ENCODE data around the gene BZW1.
"Not testable (repeated sequence)": the region's sequence is repeated elsewhere in the genome, so short reads cannot be mapped to it uniquely, and the experiment has no call there.

The BZW1 gene

GRCh38 chr2:200790185-200790584, 21.5 kb upstream of the BZW1 start:
- no peak for DNase-seq (ENCODE audit: low spot score)

DNA sequence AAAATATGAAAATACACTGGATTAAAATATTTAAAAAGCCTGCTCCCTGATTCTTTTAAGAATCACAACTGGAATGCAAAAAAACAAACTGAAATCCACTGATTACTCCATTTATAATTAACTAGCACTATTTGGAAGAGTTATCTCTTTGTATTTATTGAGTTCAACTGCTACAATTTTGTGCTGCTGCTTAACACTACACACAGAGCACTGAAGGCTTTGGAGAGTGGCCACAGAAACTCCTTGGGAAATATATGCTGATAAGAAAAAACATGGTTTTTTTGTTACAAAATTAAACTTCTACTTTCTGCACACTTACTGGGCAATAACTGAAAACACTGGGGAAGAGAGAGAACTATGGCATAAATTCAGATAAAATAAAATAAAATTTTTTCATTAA, 19.8 kb upstream of the BZW1 start:
- DNase-seq (ENCODE audit: low spot score) = no peak

- DNase-seq (ENCODE audit: low spot score) = no peak
These were observed 17.6 kb upstream of the BZW1 start for GRCh38 chr2:200794143-200794542.

GRCh38 chr2:200795028-200795440, 16.7 kb upstream of the BZW1 start:
- DNase-seq (ENCODE audit: low spot score) = no peak

DNA sequence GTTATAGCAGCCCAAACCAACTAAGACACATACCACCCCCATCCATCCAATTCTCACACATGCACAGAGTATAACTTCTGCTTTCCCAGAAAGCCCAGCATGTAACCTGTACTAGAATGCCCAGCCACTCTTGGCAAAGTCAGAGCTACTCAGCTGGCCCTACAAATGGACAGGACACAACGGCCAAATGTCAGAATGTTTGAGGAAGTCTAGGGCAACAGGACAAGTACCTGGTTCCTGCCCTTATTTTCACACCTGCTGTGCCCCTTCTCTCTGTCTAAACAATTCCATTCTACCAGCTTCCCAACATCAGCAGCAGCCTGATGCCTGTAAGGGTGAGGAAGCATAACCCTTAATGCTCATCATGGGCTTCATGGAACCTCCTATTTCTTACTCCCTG, 15.1 kb upstream of the BZW1 start:
- DNase-seq (ENCODE audit: low spot score) = no peak

GRCh38 chr2:200797242-200797770, 14.4 kb upstream of the BZW1 start:
- DNase-seq (ENCODE audit: low spot score) = no peak

GRCh38 chr2:200798514-200798913, 13.2 kb upstream of the BZW1 start:
- no peak for DNase-seq (ENCODE audit: low spot score)

- no peak for DNase-seq (ENCODE audit: low spot score)
These were observed 11.3 kb upstream of the BZW1 start for GRCh38 chr2:200800458-200800857.

DNA sequence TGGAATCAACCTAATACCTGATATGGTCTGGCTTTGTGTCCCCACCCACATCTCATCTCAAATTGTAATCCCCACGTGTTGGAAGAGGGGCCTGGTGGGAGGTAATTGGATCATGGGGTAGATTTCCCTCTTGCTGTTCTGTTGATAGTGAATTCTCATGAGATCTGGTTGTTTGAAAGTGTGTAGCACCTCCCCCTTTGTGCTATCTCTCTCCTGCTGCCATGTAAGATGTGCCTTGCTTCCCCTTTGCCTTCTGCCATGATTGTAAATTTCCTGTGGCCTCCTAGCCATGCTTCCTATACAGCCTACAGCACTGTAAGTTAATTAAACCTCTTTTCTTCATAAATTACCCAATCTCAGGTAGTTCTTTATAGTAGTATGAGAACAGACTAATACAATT, 10.3 kb upstream of the BZW1 start:
- peak; percentile 34 for DNase-seq (ENCODE audit: low spot score)

GRCh38 chr2:200809506-200810251, 2.0 kb upstream of the BZW1 start:
- DNase-seq (ENCODE audit: low spot score) = no peak

DNA sequence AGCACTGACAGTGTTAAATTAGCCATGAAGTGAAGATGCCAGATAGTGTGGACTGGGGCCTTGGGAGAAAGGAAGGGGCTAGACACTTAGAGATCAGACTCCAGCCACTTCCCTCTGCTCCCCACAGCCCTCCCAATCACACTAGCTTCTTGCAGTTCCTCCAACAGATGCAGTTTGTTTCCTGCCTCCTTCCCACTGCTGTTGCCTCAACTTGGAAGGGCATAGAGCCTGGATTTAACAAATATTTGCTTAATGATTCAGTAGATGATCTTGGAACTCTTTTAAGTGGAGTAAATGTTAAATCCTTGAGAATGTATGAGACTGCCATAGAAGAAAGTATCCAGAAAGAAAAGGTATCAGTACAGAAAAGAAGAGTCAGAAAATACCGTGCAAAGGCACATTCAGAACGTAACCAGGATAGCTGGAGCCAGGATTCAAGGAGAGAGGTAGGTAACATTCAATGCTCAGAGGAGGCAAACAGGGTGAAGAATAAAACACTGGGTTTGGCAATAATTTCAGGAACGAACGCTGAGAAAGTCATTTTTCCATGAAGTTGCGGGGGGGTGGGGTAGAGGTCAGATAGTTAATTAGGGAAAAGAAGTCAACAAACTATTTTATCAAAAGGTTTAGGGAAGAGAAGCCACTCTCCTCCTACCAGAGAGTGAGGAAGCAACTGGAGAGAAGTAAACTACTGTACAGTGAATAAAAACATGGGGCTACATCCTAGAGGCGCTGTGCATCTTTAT, 1.3 kb upstream of the BZW1 start:
- DNase-seq (ENCODE audit: low spot score) = peak; percentile 9

GRCh38 chr2:200810998-200811332, 745 bp upstream of the BZW1 start:
- DNase-seq (ENCODE audit: low spot score) = no peak

DNA sequence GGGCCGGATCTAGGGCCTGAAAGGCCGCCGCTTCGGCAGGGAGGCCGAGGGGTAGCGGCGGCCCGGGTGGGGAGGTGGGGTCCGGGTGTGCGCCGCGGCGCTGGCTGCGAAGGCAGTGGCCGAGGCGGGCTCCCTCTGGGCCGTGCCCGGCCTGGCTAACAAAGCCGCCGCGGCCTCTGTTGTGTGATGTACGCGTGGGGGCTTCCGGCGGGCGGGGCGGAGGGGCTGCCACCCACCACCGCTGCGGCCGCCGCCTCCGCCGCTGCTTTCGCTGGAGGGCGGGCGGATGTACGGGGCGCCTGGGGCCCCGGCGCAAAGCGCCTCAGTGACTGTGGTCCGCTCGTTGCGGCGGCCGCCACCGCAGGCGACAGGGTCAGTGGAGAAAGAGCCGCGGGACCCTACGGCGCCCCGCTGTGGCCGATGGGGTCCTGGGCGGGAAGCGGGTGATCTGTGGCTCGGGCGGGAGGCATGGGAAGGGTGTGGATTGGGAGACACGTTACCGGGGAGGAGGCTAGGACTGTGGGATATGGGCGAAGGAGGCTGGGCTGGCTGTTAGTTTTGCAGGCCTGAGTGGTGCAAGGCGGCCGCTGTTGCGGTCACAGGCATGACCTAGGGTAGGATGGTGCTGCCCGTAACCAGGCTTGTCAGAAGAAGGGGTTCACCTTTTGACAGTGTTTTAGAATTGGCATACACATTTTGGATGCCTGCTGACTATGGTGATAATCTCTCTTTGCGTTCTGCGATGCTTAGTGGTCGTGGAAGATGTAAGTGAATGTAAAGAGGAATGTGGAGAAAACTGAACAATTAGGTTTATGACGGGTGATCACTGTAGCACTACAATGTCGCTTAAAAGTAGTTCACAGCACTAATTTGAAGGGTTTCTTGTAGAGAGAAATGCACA, 662 bp downstream of the BZW1 start:
- peak; percentile 76 for DNase-seq (ENCODE audit: low spot score)

- DNase-seq (ENCODE audit: low spot score) = no peak
These were observed 2.6 kb downstream of the BZW1 start for GRCh38 chr2:200814276-200814815.

DNA sequence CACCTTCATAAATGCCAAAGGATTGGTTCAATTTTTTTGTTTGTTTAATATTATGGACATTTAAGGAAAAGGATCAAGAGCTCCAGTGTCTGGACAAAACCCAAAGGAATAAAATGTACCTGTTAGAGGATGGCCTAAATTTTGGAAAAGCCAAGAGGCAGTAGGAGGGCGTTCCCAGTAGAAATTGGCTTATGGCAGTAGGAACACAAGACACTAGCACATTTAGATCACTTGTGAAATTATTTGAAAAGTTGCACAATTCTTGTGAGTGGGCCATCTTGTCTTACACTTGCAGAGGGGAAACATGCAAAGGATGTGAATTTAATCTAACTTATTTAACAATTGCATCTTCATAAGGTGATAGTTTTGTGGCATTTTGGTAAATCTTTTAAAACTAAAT, 3.2 kb downstream of the BZW1 start:
- DNase-seq (ENCODE audit: low spot score) = no peak

- DNase-seq (ENCODE audit: low spot score) = not testable (repeated sequence)
These were observed 7.0 kb downstream of the BZW1 start for GRCh38 chr2:200818732-200819131.

- no peak for DNase-seq (ENCODE audit: low spot score)
These were observed 9.0 kb downstream of the BZW1 start for GRCh38 chr2:200820573-200821234.

DNA sequence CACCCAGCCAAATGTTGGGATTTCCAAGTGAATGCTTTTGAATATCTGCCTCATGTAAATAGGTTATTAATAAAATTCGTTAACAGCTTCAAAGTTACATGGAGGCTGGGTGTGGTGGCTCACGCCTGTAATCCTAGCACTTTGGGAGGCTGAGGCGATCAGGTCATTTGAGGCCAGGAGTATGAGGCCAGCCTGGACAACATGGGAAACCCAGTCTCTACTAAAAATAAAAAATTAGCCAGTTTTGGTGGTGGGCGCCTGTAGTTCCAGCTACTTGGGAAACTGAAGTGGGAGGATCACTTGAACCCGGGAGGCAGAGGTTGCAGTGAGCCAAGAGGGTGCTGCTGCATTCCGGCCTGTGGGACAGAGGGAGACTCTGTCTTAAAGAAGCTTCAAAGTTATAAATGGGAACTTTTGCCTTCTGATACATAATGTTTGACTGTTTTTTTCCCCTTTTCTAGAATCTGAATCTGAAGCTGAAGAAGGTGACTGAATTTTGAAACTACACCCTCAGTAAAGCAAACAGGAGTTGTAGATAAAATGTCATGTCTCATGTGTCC, 10.1 kb downstream of the BZW1 start:
- no peak for DNase-seq (ENCODE audit: low spot score)

DNA sequence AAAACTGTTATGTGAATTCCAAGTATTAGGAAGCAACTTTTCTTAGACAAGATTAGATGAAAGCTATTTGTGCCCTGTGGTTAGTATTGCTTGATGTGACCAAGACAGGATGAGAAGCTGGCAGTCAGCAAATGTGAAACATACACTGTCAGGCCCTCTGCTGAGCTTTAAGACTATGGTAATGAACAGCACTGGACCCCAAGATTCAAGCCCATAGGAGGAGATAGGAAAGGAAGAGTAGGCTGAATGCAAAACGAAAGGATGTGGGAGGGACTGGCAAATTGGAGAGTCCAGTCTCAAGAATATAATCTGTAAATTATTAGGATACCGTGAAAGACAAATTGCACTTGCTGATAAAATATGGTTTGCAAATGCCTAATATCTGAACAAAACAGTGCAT, 16.4 kb downstream of the BZW1 start:
- no peak for DNase-seq (ENCODE audit: low spot score)

GRCh38 chr2:200828572-200829257, 17.0 kb downstream of the BZW1 start:
- DNase-seq (ENCODE audit: low spot score) = no peak

Measured in SK-N-DZ (cell line).